Stimulated activated CD8-positive, alpha-beta memory T cell treated with anti-CD3 and anti-CD28 coated beads, Interleukin-7, amount 100 ng/mL, for 48 hours (primary cell): Measurements from ENCODE around the gene KCNQ2.

Experiments used
- DNase-seq, 2 donors: peaks; one replicate each; pipeline ENCODE4 v3.0.0-alpha.2; 2020; ENCODE audit warnings: low read depth in 1 of 2; ENCODE audit errors: extremely low read depth in 1 of 2

Gene KCNQ2

GRCh38 chr20:63471717-63471980 is 806 bp downstream of the KCNQ2 start:
- no peak for DNase-seq

DNA sequence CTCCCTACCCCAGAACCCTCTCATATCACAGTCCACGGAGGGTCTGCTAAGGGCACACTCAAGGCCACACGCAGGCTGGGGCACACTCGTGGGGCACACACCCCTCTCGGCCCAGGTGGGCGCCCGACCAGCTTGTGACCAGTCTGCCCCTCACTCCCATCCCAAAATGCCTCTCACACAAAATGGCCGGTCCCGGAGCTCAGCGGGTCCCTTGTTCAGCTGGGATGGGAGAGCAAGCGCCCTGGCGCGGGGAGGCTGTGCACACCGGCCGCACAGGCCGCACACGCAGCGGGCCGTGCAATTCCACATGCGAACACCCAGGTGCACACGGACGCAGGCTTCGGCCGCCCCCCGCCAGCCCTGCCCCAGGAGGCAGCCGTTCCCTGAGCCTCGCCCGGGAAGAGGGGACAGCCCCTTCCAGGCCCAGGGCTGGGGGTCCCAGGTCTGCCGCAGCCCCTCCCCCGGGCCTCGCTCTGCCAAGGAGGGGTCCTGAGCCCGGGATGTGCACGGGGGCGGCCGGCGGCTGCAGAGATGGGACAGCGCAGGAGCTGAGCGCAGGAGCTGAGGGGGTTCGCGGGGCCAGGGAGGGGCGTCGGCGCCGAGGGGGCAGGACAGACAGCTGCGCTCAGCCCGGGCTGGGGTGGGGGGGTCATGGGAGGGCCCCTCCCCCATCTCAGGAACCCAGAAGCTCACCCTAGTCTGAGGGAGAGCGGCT is 1.3 kb downstream of the KCNQ2 start:
- no peak for DNase-seq

DNA sequence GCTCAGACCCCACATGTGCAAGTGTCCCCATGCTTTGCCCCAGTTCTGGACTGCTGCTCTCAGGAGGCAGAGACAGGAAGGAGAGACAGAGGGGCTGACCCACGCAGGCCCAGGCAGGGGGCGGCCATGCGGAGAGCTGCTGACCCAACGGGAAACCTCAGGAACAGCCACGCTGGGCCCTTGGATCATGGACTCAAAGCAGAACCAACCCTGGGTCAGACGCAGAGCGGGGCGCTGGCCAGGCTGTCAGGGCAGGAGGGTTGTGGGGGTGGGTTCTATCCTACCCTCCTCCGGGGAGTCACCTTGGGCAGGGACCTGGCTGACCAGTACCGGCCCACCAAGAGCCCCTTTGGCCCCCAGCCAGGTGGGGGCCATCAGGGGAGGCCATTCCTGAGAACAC is 2.0 kb downstream of the KCNQ2 start:
- no peak for DNase-seq

- no peak for DNase-seq
Measured at GRCh38 chr20:63469713-63470101, 2.7 kb downstream of the KCNQ2 start.

DNA sequence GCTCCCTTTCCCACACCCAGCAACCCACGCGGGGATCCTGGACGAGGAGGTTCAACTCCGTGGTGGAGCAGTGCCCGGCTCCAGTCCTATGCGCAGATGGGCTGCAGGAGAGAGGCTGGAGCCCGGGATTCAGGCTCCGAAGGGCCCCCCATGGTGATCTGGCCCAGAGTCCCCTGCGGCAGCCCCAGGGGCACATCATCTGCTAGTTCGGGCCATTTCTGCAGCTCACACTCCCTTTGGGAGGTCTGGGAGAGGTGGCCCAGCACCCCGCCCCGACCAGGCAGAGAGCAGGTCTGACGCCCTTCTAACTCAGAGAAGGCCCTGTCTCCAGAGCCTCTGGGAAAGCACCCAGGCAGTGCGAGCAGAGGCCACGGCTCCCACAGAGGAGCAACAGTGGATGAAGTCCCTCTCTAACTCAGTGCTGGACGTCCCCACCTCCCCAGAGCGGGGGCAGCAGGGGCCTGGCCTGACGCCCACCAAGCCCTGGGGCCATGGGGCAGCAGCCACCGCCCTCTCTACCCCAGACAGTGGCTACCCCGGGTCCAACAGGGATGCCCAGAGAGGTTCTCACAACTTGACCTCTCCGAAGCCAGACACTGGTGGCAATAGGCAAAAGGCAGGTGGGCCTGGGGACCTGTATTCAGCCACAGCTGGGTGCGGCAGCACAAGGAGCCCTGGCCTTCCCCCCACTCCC is 3.3 kb downstream of the KCNQ2 start:
- DNase-seq, result no peak

- DNase-seq, result no peak
Measured at GRCh38 chr20:63468421-63468820, 4.0 kb downstream of the KCNQ2 start.

GRCh38 chr20:63467294-63468083 is 5.0 kb downstream of the KCNQ2 start:
- DNase-seq, result no peak

- no peak for DNase-seq
Measured at GRCh38 chr20:63466861-63467260, 5.6 kb downstream of the KCNQ2 start.

DNA sequence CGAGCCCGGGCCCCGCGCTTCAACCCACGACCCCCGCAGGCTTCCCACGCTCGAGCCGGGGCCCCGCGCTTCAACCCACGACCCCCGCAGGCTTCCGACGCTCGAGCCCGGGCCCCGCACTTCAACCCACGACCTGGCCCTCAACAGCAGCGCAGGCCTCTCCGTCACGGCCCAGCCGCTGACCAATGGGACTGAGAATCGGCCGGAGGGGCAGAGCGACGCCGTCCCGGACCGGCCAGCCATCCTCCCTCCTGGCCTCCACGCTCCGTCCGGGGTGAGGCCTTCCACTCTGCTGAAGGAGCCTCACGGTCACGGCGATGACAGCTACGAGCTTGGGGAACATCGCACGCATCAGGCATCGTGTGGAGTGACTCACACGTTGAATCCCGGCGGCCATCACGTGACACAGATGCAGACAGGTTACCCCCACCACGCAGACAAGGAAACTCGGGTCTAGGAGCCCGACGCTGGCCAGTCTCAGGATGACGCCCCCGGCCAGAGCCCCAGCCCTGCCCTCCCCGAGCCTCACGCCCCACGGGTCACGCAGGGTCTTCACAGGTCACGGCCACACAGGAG is 6.1 kb downstream of the KCNQ2 start:
- DNase-seq, result no peak

GRCh38 chr20:63465380-63466249 is 6.8 kb downstream of the KCNQ2 start:
- DNase-seq, result no peak

DNA sequence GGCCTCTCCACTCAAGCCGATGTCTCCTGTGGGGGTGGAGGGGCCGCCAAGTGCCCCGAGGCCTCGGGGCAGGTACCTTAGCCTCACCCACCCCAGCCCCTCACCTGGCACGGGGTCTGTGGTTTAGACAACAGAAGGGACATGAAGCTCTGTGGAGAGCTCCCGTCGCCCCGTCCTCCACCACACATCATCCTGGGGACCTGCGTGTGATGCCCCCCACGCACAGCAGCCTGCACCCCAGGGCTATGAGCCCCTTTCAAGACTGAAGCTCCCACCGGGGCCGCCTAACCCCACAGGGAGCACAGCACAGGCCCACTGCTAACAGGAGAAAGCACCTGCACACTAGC is 8.2 kb downstream of the KCNQ2 start:
- DNase-seq, result no peak

DNA sequence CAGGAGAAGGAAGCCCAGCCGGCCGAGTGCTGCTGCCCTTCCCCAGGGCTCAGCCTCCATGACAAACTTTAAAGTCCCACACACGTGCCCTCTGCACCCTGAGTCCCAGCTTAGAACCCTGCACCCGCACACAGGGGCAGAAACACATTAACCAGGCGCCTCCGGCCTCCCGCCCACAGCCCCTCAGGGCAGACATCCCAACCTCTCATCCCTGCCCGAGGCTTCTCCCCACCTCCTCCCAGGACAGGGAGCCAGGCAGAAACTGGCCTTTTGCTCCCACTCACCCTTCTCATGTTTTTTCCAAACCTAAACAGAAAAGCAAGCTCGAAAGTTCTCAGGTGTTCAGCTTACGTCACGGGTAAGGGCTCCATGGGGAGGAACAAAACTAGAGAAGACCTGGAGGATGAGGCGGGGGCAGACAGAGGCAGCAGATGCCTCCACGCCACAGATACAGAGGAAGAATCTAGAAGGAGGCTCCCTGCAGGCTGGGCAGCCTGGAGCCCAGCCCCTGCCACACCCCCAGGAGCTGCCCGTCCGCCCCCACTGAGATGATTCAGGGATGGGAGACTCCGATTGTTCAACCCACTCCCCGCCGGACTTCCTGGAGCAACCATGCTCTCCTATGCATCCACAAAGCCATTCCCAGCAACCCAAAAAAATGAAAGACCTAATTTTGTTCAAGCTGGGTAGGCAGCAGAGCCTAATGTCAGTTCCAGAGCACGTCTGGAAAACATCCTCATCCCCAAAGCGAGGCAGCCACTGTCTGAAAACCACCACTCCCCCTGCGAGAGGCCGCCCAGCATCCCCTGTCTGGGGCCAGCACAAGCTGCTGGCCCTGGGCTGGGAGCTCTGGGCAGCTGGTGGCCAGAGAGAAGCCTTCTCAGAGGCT is 8.8 kb downstream of the KCNQ2 start:
- DNase-seq, result no peak

- no peak for DNase-seq
Measured at GRCh38 chr20:63462244-63462643, 10.2 kb downstream of the KCNQ2 start.

DNA sequence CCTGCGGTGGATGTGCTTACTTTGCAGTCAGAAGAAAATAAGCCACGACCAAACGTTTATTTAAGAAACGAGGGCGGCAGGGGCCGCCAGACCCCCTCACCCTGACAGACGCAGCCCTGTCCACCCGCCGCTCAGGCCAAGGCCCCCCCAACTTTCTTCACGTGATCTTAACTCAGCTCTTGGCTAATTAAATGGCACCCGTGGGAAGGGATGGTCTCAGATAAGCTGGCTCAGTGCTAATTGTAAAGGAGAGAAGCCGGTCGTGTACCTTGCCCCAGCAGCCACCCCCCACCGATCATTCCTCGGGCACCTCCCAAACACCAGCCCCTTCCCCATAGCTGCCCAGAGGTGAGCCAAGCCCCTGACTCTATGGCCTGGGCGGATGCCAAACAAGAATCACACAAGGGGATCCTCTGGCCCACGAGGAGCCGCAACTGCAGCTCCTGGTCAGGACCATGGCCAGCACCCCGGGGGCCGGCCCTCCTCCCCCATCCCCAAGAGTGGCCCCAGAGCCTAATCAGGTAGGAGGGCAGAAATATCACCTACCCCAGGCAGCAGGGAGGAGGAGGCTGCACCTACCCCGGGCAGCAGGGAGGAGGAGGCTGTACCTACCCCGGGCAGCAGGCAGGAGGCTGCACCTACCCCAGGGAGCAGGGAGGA is 11.2 kb downstream of the KCNQ2 start:
- DNase-seq, result no peak

DNA sequence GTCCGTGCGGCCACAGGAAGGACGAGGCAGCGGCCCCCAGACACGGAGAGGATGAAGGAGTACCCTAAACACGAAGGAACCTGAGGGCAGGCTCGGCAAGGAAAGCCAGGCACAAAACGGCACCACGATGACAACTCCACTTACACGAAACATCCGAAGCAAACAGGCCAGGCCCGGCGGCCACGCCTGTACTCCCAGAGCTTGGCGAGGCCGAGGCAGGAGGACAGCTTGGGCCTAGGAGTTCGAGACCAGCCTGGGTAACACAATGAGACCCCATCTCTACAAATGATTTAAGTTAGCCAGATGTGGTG is 13.4 kb downstream of the KCNQ2 start:
- DNase-seq, result no peak

DNA sequence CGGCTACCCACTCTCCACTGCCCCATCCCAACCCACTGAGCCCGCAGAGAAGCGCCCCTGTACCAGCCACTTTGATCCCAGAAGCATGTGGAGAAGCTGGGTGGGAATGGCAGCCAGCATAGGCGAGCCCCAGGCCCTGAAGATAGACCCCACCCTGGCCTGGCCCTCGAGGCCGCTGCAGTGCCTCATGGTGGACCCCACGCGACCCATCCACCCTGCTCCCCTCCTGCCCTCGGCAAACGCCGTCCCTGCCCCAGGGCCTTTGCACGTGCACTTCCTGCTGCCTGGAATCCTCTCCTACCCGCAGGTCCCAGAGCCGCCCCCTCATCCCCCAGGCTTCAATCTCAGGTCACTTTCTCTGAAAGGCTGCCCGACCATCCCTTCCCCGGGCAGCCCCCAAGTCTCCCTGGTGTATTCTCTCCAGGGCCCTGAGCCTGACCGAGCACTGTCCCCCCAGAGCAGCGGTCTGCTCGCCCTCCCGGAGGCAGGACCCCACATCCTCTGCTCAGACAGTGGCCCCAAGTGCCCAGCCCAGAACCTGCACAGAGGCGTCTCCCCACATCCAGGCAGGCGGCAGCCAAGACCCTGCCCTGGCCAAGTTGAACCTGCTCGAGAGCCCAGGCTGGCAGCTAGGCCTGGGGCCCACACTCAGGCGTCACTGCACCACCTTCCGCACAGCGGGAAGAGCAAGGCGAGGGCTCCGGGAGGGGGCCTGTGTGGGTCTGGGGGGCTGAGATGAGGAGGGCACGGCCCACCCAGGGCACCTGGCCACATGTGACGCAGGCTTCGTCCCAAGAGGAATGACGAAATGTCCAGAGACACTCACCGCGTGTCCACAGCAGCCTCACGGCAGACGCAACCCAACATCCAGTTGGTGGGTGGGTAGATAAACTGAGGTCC is 14.0 kb downstream of the KCNQ2 start:
- DNase-seq, result no peak

DNA sequence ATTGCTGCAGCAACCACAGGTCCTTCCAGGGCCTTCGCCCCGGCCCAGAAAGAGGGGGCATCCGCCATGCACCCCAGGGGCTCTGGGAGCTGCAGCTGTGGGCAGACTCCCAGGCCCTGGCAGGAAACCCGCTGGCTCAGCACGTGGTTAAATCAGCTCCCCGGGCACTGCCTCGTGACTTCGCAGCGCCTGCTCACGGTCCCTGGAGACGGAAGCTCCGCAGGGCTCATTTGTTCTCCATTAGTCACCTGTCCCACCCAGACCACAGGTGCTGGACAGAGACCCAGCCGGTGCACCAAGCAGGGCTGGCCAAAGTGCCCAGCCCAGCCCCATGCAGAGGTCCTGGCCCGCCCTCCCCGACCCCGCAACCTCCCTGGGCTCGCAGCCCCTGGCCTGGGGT is 14.7 kb downstream of the KCNQ2 start:
- DNase-seq, result no peak

GRCh38 chr20:63456429-63457284 is 15.8 kb downstream of the KCNQ2 start:
- no peak for DNase-seq
